Osteoblast (primary cell): Measurements from ENCODE around the gene EFNA1. TPM values are rescaled to one million over a fixed set of nuclear protein-coding genes. Genes with fewer than 3 reads are reported as not detected.

Experiments used
- DNase-seq: peaks from one replicate; pipeline ENCODE4 v3.0.0; 2011; ENCODE audit warnings: low spot score, mixed read lengths; ENCODE audit not compliant: insufficient read length; ENCODE audit errors: missing footprints
- H2AFZ ChIP-seq: 2 replicates; pipeline ENCODE4 v1.6.0; 2011; ENCODE audit warnings: mild to moderate bottlenecking, low read length
- H3K27ac ChIP-seq: 2 replicates; pipeline ENCODE4 v1.5.1; 2011; ENCODE audit warnings: mild to moderate bottlenecking, low read depth, low read length, moderate library complexity
- H3K27me3 ChIP-seq: 2 replicates; pipeline ENCODE4 v1.6.0; 2012; ENCODE audit warnings: mild to moderate bottlenecking, control low read depth, inconsistent platforms, low read length, moderate library complexity; ENCODE audit not compliant: insufficient read depth
- H3K36me3 ChIP-seq: 2 replicates; pipeline ENCODE4 v1.5.1; 2011; ENCODE audit warnings: mild to moderate bottlenecking, low read length, control low read depth, moderate library complexity; ENCODE audit not compliant: insufficient read depth
- H3K4me1 ChIP-seq: 2 replicates; pipeline ENCODE4 v1.5.1; 2011; ENCODE audit warnings: mild to moderate bottlenecking, low read length, control low read depth, moderate library complexity; ENCODE audit not compliant: insufficient read depth
- H3K4me2 ChIP-seq: 2 replicates; pipeline ENCODE4 v1.6.0; 2011; ENCODE audit warnings: mild to moderate bottlenecking, low read length; ENCODE audit not compliant: insufficient read depth
- H3K4me3 ChIP-seq: fragments of 200-600 bp; sonication (generic); 3 replicates; pipeline ENCODE4 v1.5.1; 2012; ENCODE audit warnings: mild to moderate bottlenecking, low read length, inconsistent platforms; ENCODE audit not compliant: insufficient read depth
- H3K79me2 ChIP-seq: 2 replicates; pipeline ENCODE4 v1.6.0; 2012; ENCODE audit warnings: mild to moderate bottlenecking, low read length, control low read depth, inconsistent platforms; ENCODE audit not compliant: insufficient read depth
- H3K9me3 ChIP-seq: 2 replicates; pipeline ENCODE4 v1.5.1; 2011; ENCODE audit warnings: low read depth, low read length, control low read depth
- H4K20me1 ChIP-seq: 2 replicates; pipeline ENCODE4 v1.6.0; 2012; ENCODE audit warnings: mild to moderate bottlenecking, low read length, control low read depth; ENCODE audit not compliant: insufficient read depth
- total RNA-seq: library from RNA; depleted of rRNA; stranded (reverse); fragments of >200 nt; gene quantifications from 2 replicates; pipeline ENCODE4 v1.2.3, GENCODE V29; 2012
- TF ChIP-seq, protein P1 (sequence below): IDR thresholded peaks from 2 replicates; pipeline ENCODE4 v1.5.1; 2011; ENCODE audit warnings: mild to moderate bottlenecking, low read depth, low read length, moderate library complexity; ENCODE audit errors: extremely low read depth

Gene EFNA1
- total RNA-seq, 1 donor: 0.36 TPM

DNA sequence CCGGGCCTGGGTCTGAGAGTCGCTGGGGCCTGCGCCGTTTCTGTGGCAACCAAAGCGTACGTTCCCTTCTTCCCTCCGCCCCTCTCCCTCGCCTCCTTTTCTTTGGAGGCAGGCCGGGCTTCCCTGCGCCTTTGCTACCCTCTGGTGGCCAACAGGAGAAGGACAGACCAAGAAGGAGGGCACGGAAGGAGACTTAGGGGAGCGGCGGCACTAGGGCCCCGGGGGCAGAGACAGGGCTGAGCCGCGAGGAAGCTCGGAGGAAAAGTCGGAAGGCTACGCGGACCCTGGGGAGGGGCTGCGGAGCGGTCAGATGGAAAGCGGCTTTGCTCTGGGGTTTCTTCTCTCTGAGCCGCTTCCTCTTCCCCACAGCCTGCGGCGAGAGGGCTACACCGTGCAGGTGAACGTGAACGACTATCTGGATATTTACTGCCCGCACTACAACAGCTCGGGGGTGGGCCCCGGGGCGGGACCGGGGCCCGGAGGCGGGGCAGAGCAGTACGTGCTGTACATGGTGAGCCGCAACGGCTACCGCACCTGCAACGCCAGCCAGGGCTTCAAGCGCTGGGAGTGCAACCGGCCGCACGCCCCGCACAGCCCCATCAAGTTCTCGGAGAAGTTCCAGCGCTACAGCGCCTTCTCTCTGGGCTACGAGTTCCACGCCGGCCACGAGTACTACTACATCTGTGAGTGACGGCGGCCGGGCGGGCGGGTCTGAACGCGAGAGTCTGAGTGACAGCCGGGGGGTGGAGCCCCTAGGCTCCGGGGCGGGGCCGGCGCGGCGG is 42.8 kb upstream of the EFNA1 start:
- peak; percentile 100 for DNase-seq
- Histone ChIP-seq H3K36me3 (no peaks in the 10 kb centered on the region), H2AFZ (peak overlapping the region; percentile 99), H3K4me3 (peak overlapping the region; percentile 87), H3K79me2 (no peaks in the 10 kb centered on the region), H3K4me2 (peak overlapping the region; percentile 91), H3K27me3 (peaks cover 40% of the 10 kb centered on the region), H4K20me1 (peaks cover 3% of the 10 kb centered on the region), H3K9me3 (no peaks in the 10 kb centered on the region), H3K4me1 (peaks cover 5% of the 10 kb centered on the region), H3K27ac (no peak overlapping the region)
- TF ChIP-seq, protein P1, sequence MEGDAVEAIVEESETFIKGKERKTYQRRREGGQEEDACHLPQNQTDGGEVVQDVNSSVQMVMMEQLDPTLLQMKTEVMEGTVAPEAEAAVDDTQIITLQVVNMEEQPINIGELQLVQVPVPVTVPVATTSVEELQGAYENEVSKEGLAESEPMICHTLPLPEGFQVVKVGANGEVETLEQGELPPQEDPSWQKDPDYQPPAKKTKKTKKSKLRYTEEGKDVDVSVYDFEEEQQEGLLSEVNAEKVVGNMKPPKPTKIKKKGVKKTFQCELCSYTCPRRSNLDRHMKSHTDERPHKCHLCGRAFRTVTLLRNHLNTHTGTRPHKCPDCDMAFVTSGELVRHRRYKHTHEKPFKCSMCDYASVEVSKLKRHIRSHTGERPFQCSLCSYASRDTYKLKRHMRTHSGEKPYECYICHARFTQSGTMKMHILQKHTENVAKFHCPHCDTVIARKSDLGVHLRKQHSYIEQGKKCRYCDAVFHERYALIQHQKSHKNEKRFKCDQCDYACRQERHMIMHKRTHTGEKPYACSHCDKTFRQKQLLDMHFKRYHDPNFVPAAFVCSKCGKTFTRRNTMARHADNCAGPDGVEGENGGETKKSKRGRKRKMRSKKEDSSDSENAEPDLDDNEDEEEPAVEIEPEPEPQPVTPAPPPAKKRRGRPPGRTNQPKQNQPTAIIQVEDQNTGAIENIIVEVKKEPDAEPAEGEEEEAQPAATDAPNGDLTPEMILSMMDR: peak; percentile 87

DNA sequence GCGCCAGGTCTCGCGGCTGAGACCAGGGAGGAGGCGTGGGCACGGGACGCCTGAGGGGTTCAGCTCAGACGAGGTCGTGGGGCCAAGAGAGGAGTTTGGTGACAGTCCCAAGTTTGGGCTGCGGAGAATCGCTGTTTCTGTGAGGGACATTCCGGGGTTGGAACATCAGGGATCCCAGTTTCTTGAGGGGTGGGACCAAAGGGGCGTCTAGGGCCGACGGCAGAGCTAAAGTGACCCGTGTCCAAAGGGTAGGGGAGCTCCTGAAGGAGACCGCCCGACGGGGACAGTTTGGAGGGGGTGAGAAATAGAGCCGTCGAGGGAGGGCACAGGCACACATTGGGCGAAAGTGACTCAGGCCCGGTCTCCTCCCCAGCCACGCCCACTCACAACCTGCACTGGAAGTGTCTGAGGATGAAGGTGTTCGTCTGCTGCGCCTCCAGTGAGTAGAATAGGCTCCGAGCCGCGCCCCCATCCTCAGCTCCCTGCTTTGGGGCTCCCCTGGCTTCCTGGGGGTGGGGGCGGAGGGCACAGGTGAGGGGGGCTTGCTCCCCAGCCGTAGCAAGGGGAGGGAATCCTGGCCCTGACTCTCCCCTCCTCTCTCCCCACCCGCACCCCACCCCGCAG is 42.1 kb upstream of the EFNA1 start:
- no peak overlapping the region for H3K27ac ChIP-seq
- peaks cover 3% of the 10 kb centered on the region for H4K20me1 ChIP-seq
- no peaks in the 10 kb centered on the region for H3K36me3 ChIP-seq
- H2AFZ ChIP-seq: peak overlapping the region; percentile 99
- peaks cover 5% of the 10 kb centered on the region for H3K4me1 ChIP-seq
- peak; percentile 93 for DNase-seq
- TF ChIP-seq, protein P1: no peak
- H3K4me2 ChIP-seq: peak overlapping the region; percentile 91
- peak overlapping the region; percentile 87 for H3K4me3 ChIP-seq
- H3K9me3 ChIP-seq: no peaks in the 10 kb centered on the region
- peaks cover 33% of the 10 kb centered on the region for H3K27me3 ChIP-seq
- H3K79me2 ChIP-seq: no peaks in the 10 kb centered on the region

DNA sequence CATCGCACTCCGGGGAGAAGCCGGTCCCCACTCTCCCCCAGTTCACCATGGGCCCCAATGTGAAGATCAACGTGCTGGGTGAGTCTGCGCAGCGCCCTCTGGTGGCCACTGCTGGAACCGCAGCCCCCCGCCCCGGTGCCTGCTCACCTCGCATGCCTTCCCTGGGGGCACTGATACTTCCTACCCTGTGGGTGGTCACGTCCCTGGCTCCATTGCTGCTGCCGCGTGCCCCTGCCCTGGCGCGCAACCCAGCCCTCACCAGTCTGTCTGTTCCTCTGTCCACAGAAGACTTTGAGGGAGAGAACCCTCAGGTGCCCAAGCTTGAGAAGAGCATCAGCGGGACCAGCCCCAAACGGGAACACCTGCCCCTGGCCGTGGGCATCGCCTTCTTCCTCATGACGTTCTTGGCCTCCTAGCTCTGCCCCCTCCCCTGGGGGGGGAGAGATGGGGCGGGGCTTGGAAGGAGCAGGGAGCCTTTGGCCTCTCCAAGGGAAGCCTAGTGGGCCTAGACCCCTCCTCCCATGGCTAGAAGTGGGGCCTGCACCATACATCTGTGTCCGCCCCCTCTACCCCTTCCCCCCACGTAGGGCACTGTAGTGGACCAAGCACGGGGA is 41.4 kb upstream of the EFNA1 start:
- H3K27me3 ChIP-seq: peaks cover 27% of the 10 kb centered on the region
- H4K20me1 ChIP-seq: peaks cover under 1% of the 10 kb centered on the region
- peak; percentile 97 for DNase-seq
- peak overlapping the region; percentile 91 for H3K4me2 ChIP-seq
- H3K9me3 ChIP-seq: no peaks in the 10 kb centered on the region
- no peak overlapping the region for H2AFZ ChIP-seq
- H3K4me3 ChIP-seq: no peak overlapping the region
- H3K36me3 ChIP-seq: no peaks in the 10 kb centered on the region
- TF ChIP-seq, protein P1: peak; percentile 75
- no peak overlapping the region for H3K27ac ChIP-seq
- H3K4me1 ChIP-seq: peaks cover 7% of the 10 kb centered on the region
- no peaks in the 10 kb centered on the region for H3K79me2 ChIP-seq
